H9 (cell line): ENCODE data around the gene OGG1. TPM values are rescaled to one million over a fixed set of nuclear protein-coding genes. Genes with fewer than 3 reads are reported as not detected.

ENCODE experiments used
- DNase-seq: peaks from one replicate; pipeline ENCODE4 v3.0.0-alpha.2; 2017
- H2AFZ ChIP-seq: one replicate; pipeline ENCODE4 v1.6.1; 2013; ENCODE audit warnings: mild to moderate bottlenecking, low read length, control low read depth, moderate library complexity
- H2AK5ac ChIP-seq: 2 replicates; pipeline ENCODE4 v1.6.1; 2013; ENCODE audit warnings: low read length, control low read depth, mixed read lengths; ENCODE audit not compliant: insufficient read length
- H2BK120ac ChIP-seq: one replicate; pipeline ENCODE4 v1.6.1; 2013; ENCODE audit warnings: low read depth, mild to moderate bottlenecking, low read length, control low read depth, inconsistent platforms; ENCODE audit not compliant: poor library complexity, severe bottlenecking
- H2BK12ac ChIP-seq: 2 replicates; pipeline ENCODE4 v1.6.1; 2013; ENCODE audit warnings: low read length, control low read depth, mixed read lengths, low read depth; ENCODE audit not compliant: insufficient read length
- H2BK15ac ChIP-seq: 2 replicates; pipeline ENCODE4 v1.6.1; 2013; ENCODE audit warnings: low read depth, low read length, control low read depth
- H2BK20ac ChIP-seq: one replicate; pipeline ENCODE4 v1.6.1; 2013; ENCODE audit warnings: low read depth, mild to moderate bottlenecking, low read length, control low read depth, inconsistent platforms; ENCODE audit not compliant: poor library complexity, severe bottlenecking
- H2BK5ac ChIP-seq: 2 replicates; pipeline ENCODE4 v1.6.1; 2013; ENCODE audit warnings: low read length, control low read depth, mixed read lengths; ENCODE audit not compliant: insufficient read length
- H3K14ac ChIP-seq: 2 replicates; pipeline ENCODE4 v1.6.1; 2013; ENCODE audit warnings: low read length, control low read depth; ENCODE audit not compliant: insufficient read depth
- H3K18ac ChIP-seq: 2 replicates; pipeline ENCODE4 v1.6.1; 2013; ENCODE audit warnings: low read depth, mild to moderate bottlenecking, mixed read lengths, low read length, control low read depth; ENCODE audit not compliant: insufficient read length
- H3K23ac ChIP-seq: 2 replicates; pipeline ENCODE4 v1.6.1; 2013; ENCODE audit warnings: low read length, control low read depth, mixed read lengths, low read depth; ENCODE audit not compliant: insufficient read length
- H3K23me2 ChIP-seq: 2 replicates; pipeline ENCODE4 v1.6.1; 2013; ENCODE audit warnings: low read depth, mild to moderate bottlenecking, mixed read lengths, low read length, control low read depth; ENCODE audit not compliant: insufficient read length, poor library complexity, severe bottlenecking
- H3K27ac ChIP-seq: 2 replicates; pipeline ENCODE4 v1.5.1; 2013; ENCODE audit warnings: low read length, control low read depth, mixed read lengths, low read depth; ENCODE audit not compliant: insufficient read length
- H3K27me3 ChIP-seq: 2 replicates; pipeline ENCODE4 v1.6.1; 2013; ENCODE audit warnings: low read length, control low read depth, inconsistent platforms; ENCODE audit not compliant: insufficient read depth
- H3K4ac ChIP-seq: 2 replicates; pipeline ENCODE4 v1.6.1; 2013; ENCODE audit warnings: low read depth, mild to moderate bottlenecking, control low read depth, inconsistent platforms, low read length, moderate library complexity
- H3K4me1 ChIP-seq: 2 replicates; pipeline ENCODE4 v1.6.1; 2013; ENCODE audit warnings: low read length, control low read depth, inconsistent platforms; ENCODE audit not compliant: insufficient read depth
- H3K4me2 ChIP-seq: 2 replicates; pipeline ENCODE4 v1.6.1; 2013; ENCODE audit warnings: low read length, control low read depth, mixed read lengths; ENCODE audit not compliant: insufficient read length, insufficient read depth
- H3K56ac ChIP-seq: 2 replicates; pipeline ENCODE4 v1.6.1; 2013; ENCODE audit warnings: low read depth, mild to moderate bottlenecking, mixed read lengths, low read length, control low read depth; ENCODE audit not compliant: insufficient read length
- H3K79me1 ChIP-seq: 2 replicates; pipeline ENCODE4 v1.6.1; 2013; ENCODE audit warnings: low read depth, mild to moderate bottlenecking, moderate library complexity, low read length, control low read depth, inconsistent platforms; ENCODE audit not compliant: insufficient read depth, poor library complexity, severe bottlenecking
- H3K79me2 ChIP-seq: 2 replicates; pipeline ENCODE4 v1.6.1; 2013; ENCODE audit warnings: low read length, control low read depth, inconsistent platforms; ENCODE audit not compliant: insufficient read depth
- H3K9ac ChIP-seq: 2 replicates; pipeline ENCODE4 v1.6.1; 2013; ENCODE audit warnings: low read length, control low read depth, mixed read lengths; ENCODE audit not compliant: insufficient read length; ENCODE audit errors: extremely low read depth
- H3K9me3 ChIP-seq: one replicate; pipeline ENCODE4 v1.6.1; 2013; ENCODE audit warnings: low read depth, low read length, inconsistent platforms; ENCODE audit not compliant: control insufficient read depth
- H3T11ph ChIP-seq: one replicate; pipeline ENCODE4 v1.6.1; 2013; ENCODE audit warnings: mild to moderate bottlenecking, low read length, control low read depth, inconsistent platforms
- H4K20me1 ChIP-seq: one replicate; pipeline ENCODE4 v1.6.1; 2013; ENCODE audit not compliant: control insufficient read depth, insufficient read length, insufficient read depth
- H4K5ac ChIP-seq: 2 replicates; pipeline ENCODE4 v1.6.1; 2013; ENCODE audit warnings: low read depth, mild to moderate bottlenecking, mixed read lengths, low read length, control low read depth; ENCODE audit not compliant: insufficient read length
- H4K8ac ChIP-seq: replicated peaks from 2 replicates; pipeline ENCODE4 v1.6.1; 2013; ENCODE audit warnings: low read length, control low read depth, mixed read lengths, low read depth; ENCODE audit not compliant: insufficient read length
- H4K91ac ChIP-seq: 2 replicates; pipeline ENCODE4 v1.6.1; 2013; ENCODE audit warnings: low read depth, mild to moderate bottlenecking, moderate library complexity, mixed read lengths, low read length, control low read depth; ENCODE audit not compliant: insufficient read length
- H3K27ac Mint-ChIP-seq, 3 experiments: 2 replicates in 2 of 3; 3 replicates in 1 of 3; pipeline ENCODE4 v1.8.0; 2020 to 2021; ENCODE audit warnings: mixed read lengths in 3 of 3, mild to moderate bottlenecking in 1 of 3, moderate library complexity in 1 of 3
- H3K27me3 Mint-ChIP-seq: 2 replicates; pipeline ENCODE4 v1.8.0; 2021; ENCODE audit warnings: low read depth, mild to moderate bottlenecking, moderate library complexity, mixed read lengths
- H3K36me3 Mint-ChIP-seq, 3 experiments: 2 replicates in 2 of 3; 3 replicates in 1 of 3; pipeline ENCODE4 v1.8.0; 2020 to 2021; ENCODE audit warnings: low read depth in 3 of 3, mixed read lengths in 3 of 3; ENCODE audit not compliant: insufficient read depth in 1 of 3
- H3K4me1 Mint-ChIP-seq, 2 experiments: 2 replicates each; pipeline ENCODE4 v1.8.0; 2020; ENCODE audit warnings: mixed read lengths in 2 of 2
- H3K4me3 Mint-ChIP-seq, 2 experiments: 2 replicates in 1 of 2; 3 replicates in 1 of 2; pipeline ENCODE4 v1.8.0; 2020 to 2021; ENCODE audit warnings: mild to moderate bottlenecking in 2 of 2, mixed read lengths in 2 of 2, moderate library complexity in 1 of 2
- H3K9me3 Mint-ChIP-seq, 2 experiments: 2 replicates in 1 of 2; 3 replicates in 1 of 2; pipeline ENCODE4 v1.8.0; 2020; ENCODE audit warnings: mild to moderate bottlenecking in 2 of 2, mixed read lengths in 2 of 2, moderate library complexity in 1 of 2
- WGBS: extraction: QIAGEN DNeasy Blood & Tissue Kit; methylation state at CpG from one replicate; pipeline ENCODE4 v1.1.7; 2013; ENCODE audit warnings: missing lambda C conversion rate, low lambda C conversion rate, mixed read lengths; ENCODE audit not compliant: insufficient read length; ENCODE audit errors: extremely low coverage; 5-methylcytosine and 5-hydroxymethylcytosine counted together
- long read RNA-seq: library from polyadenylated mRNA; unstranded; transcript quantifications from one replicate; pipeline ENCODE4 v2.0.0, GENCODE V29; 2020
- total RNA-seq: library from RNA; stranded (reverse); gene quantifications from 2 replicates; pipeline ENCODE4 v1.2.1, GENCODE V29; 2021
- TF ChIP-seq, protein P1 (sequence below): fragments of 200-600 bp; sonication (generic); conservative IDR thresholded peaks from 3 replicates; pipeline ENCODE4 v1.8.0; 2021; ENCODE audit warnings: antibody characterized with exemption, mild to moderate bottlenecking

The OGG1 gene
- total RNA-seq: 43.4 and 44.1 TPM in 2 replicates
- long read RNA-seq, full-length matches to known transcripts: 90 of 112 reads
- long read RNA-seq, partial matches to known transcripts: 5 of 112 reads
- long read RNA-seq, other reads (novel, unspliced or antisense): 17 of 112 reads

DNA sequence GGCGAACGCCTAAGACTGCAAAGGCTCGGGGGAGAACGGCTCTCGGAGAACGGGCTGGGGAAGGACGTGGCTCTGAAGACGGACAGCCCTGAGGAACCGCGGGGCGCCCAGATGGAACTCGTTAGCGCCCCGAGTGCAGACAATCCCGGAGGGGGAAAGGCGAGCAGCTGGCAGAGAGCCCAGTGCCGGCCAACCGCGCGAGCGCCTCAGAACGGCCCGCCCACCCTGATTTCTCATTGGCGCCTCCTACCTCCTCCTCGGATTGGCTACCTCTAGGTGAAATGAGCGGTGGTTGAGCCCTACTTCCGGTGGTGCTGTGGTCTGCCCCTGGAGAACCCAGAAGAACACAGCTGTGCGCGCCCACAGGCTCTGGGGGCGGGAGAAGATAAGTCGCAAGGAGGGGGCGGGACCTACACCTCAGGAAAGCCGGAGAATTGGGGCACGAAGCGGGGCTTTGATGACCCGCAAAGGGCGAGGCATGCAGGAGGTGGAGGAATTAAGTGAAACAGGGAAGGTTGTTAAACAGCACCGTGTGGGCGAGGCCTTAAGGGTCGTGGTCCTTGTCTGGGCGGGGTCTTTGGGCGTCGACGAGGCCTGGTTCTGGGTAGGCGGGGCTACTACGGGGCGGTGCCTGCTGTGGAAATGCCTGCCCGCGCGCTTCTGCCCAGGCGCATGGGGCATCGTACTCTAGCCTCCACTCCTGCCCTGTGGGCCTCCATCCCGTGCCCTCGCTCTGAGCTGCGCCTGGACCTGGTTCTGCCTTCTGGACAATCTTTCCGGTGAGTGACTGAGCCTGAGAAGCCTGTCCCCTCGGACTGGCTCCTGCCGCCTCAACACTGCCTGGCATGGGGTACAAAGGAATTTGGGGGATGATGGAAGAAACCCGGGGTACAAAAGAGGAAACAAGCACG is at the start of gene OGG1:
Gene OGG1, plus strand, starts transcription at position 308 of the 911 bp plus-strand sequence. Its CDS starts 335 bp downstream, at position 643.
- Histone ChIP-seq H3K9ac (peak within 1 kb of the TSS; percentile 59), H3K27ac (no peak within 1 kb of the TSS), H3K79me2 (no peaks in the 10 kb centered on the region), H2AFZ (no peak within 1 kb of the TSS), H3K23ac (no peak within 1 kb of the TSS), H3K4me1 (no peaks in the 10 kb centered on the region), H4K5ac (no peak within 1 kb of the TSS), H3K4ac (no peak within 1 kb of the TSS), H2BK5ac (no peak within 1 kb of the TSS), H2AK5ac (no peak within 1 kb of the TSS), H3K4me2 (peak within 1 kb of the TSS; percentile 62), H3K79me1 (no peaks in the 10 kb centered on the region), H3K27me3 (no peaks in the 10 kb centered on the region), H4K91ac (no peak within 1 kb of the TSS), H2BK120ac (no peak within 1 kb of the TSS), H2BK15ac (no peak within 1 kb of the TSS), H4K8ac (no peak within 1 kb of the TSS), H2BK12ac (no peak within 1 kb of the TSS), H3T11ph (no peak within 1 kb of the TSS), H3K23me2 (no peaks in the 10 kb centered on the region), H2BK20ac (no peak within 1 kb of the TSS), H3K14ac (peak within 1 kb of the TSS; percentile 43), H3K18ac (peak within 1 kb of the TSS; percentile 67), H3K56ac (no peak within 1 kb of the TSS), H4K20me1 (no peaks in the 10 kb centered on the region), H3K9me3 (no peaks in the 10 kb centered on the region)
- H3K9me3 Mint-ChIP-seq: no peaks in the 10 kb centered on the region
- DNase-seq: peak; percentile 99
- no peaks in the 10 kb centered on the region; the same call in 1 of the 2 replicates for H3K27me3 Mint-ChIP-seq
- peak within 1 kb of the TSS; percentile 99 to 100 (median 99) for H3K27ac Mint-ChIP-seq
- peak within 1 kb of the TSS; percentile 91 to 94 for H3K4me3 Mint-ChIP-seq
- TF ChIP-seq, protein P1, sequence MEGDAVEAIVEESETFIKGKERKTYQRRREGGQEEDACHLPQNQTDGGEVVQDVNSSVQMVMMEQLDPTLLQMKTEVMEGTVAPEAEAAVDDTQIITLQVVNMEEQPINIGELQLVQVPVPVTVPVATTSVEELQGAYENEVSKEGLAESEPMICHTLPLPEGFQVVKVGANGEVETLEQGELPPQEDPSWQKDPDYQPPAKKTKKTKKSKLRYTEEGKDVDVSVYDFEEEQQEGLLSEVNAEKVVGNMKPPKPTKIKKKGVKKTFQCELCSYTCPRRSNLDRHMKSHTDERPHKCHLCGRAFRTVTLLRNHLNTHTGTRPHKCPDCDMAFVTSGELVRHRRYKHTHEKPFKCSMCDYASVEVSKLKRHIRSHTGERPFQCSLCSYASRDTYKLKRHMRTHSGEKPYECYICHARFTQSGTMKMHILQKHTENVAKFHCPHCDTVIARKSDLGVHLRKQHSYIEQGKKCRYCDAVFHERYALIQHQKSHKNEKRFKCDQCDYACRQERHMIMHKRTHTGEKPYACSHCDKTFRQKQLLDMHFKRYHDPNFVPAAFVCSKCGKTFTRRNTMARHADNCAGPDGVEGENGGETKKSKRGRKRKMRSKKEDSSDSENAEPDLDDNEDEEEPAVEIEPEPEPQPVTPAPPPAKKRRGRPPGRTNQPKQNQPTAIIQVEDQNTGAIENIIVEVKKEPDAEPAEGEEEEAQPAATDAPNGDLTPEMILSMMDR: no peak
- no CpG with 5 or more reads among the region's 60 CpGs for WGBS
- H3K36me3 Mint-ChIP-seq: peaks cover 36 to 86% (median 74%) of the 10 kb centered on the region in 3 experiments; a peak in 6 of 7 replicates
- peaks cover 13% of the 10 kb centered on the region in 2 experiments for H3K4me1 Mint-ChIP-seq
